Measurements from ENCODE around the gene SYNDIG1. TPM values are rescaled to one million over a fixed set of nuclear protein-coding genes. Genes with fewer than 3 reads are reported as not detected.

Gene SYNDIG1
- total RNA-seq, 1 donor from 2014 or later, result 0.19 TPM

DNA sequence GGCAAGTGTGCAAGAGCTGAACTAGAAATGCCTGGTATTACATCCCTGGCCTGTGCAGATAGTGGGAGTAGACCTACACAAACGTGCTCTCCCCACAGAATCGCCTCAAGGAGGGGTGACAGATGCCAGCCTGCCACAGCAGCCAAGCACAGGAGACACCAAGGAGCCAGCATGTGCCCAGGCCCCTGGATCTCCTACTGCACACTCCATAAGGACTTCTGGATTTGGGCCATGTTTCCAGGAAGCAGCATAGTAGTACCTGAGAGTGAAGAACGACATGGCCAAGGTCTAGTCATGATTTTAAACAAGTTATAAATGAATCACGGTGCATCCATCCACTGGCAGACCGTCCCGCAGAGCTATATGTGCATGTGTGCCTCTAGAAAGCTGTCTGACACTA lies 232.2 kb downstream of the SYNDIG1 start:
- H3K27ac Mint-ChIP-seq, result no peak overlapping the region
- no peaks in the 10 kb centered on the region for H3K9me3 Mint-ChIP-seq (ENCODE audit: low read depth)
- no peak for DNase-seq (ENCODE audit: low spot score, unreplicated experiment)
- H3K4me3 Mint-ChIP-seq (ENCODE audit: low read depth), result no peak overlapping the region
- no peaks in the 10 kb centered on the region for H3K4me1 Mint-ChIP-seq (ENCODE audit: low read depth)
- TF ChIP-seq, protein P1, sequence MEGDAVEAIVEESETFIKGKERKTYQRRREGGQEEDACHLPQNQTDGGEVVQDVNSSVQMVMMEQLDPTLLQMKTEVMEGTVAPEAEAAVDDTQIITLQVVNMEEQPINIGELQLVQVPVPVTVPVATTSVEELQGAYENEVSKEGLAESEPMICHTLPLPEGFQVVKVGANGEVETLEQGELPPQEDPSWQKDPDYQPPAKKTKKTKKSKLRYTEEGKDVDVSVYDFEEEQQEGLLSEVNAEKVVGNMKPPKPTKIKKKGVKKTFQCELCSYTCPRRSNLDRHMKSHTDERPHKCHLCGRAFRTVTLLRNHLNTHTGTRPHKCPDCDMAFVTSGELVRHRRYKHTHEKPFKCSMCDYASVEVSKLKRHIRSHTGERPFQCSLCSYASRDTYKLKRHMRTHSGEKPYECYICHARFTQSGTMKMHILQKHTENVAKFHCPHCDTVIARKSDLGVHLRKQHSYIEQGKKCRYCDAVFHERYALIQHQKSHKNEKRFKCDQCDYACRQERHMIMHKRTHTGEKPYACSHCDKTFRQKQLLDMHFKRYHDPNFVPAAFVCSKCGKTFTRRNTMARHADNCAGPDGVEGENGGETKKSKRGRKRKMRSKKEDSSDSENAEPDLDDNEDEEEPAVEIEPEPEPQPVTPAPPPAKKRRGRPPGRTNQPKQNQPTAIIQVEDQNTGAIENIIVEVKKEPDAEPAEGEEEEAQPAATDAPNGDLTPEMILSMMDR (IDR thresholded peaks at IDR 0.05; ENCODE audit: unreplicated experiment), result no peak
- H3K36me3 Mint-ChIP-seq (ENCODE audit: insufficient read depth), result no peaks in the 10 kb centered on the region
- H3K27me3 Mint-ChIP-seq, result peaks cover 24% of the 10 kb centered on the region

DNA sequence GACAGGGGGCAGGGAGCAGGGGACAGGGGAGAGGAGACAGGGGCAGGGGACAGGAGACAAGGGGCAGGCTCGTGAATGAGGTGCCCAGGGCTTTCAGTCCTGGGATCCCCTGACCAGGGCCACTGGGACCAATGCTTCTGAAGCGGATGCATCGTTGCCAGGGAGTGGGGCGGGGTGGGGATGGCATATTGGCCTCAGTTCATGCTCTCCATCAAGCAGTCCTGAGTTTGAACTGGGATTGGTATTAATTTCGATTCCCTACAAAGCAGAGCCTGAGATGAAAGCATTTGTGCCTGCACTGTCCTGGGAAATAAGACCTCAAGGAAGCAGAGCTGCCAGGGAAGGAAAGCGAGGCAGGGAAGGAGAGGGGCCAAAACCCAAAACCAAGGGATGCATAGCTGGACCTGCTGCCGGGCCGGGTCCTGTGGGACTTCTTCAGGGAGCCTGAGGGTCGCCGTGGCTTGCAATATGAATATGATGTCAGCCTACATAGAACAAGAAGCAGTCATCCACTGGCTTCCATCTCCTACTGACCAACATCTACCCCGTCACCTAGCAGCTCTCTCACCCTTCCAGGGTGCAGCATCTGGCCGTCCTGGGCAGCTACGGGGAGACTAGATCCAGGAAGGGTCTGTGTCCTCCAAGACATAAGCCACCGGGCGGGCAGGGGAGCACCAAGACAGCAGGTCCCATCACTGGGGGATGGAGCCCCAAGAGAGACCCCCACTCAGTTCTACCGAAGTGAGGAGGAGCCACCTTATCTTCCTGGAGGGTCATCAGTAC lies 233.3 kb downstream of the SYNDIG1 start:
- no peak for DNase-seq (ENCODE audit: low spot score, unreplicated experiment)
- Mint-ChIP-seq H3K9me3 (ENCODE audit: low read depth) (no peaks in the 10 kb centered on the region), H3K27me3 (peaks cover 22% of the 10 kb centered on the region), H3K4me3 (ENCODE audit: low read depth) (no peak overlapping the region), H3K4me1 (ENCODE audit: low read depth) (no peaks in the 10 kb centered on the region), H3K36me3 (ENCODE audit: insufficient read depth) (no peaks in the 10 kb centered on the region), H3K27ac (no peak overlapping the region)
- TF ChIP-seq, protein P1 (IDR thresholded peaks at IDR 0.05; ENCODE audit: unreplicated experiment), result no peak

DNA sequence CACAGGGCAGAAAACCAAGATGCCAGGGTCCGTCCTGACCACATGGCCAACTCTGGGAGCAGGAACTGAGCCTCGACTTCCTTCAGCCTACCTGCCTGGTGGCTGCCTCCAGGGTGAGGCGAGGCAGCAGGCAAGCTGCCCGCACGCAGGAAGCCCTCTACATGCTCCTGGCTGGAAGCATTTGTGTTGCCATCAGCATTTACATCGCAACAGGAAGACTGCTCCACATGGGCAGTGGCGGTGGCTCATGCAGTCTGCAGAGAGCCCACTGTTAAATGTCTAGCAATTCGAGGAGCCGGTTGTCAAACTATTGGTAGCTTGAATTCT lies 233.8 kb downstream of the SYNDIG1 start:
- Mint-ChIP-seq H3K9me3 (ENCODE audit: low read depth) (no peaks in the 10 kb centered on the region), H3K27ac (no peak overlapping the region), H3K4me1 (ENCODE audit: low read depth) (no peaks in the 10 kb centered on the region), H3K4me3 (ENCODE audit: low read depth) (no peak overlapping the region), H3K27me3 (peaks cover 19% of the 10 kb centered on the region), H3K36me3 (ENCODE audit: insufficient read depth) (no peaks in the 10 kb centered on the region)
- TF ChIP-seq, protein P1 (IDR thresholded peaks at IDR 0.05; ENCODE audit: unreplicated experiment), result no peak
- DNase-seq (ENCODE audit: low spot score, unreplicated experiment), result no peak

DNA sequence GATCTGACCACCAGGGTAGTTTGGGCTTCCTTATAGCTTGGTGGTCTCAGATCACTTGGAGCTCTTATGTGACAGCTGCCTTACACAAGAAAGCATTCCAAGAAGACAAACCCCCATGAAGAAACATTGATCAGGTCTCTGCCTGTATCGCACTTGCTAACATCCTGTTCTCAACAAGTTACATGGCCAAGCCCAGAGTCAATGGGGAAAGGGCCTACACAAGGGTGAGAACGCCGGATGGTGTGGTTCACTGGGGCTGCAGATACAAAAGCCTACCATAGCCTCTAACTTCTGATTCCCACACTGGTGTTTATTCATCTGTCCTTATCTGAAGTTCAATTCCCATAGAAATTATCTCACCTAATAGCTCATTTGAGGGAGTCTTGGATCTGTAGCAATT lies 235.5 kb downstream of the SYNDIG1 start:
- no peak overlapping the region for H3K27ac Mint-ChIP-seq
- DNase-seq (ENCODE audit: low spot score, unreplicated experiment), result no peak

DNA sequence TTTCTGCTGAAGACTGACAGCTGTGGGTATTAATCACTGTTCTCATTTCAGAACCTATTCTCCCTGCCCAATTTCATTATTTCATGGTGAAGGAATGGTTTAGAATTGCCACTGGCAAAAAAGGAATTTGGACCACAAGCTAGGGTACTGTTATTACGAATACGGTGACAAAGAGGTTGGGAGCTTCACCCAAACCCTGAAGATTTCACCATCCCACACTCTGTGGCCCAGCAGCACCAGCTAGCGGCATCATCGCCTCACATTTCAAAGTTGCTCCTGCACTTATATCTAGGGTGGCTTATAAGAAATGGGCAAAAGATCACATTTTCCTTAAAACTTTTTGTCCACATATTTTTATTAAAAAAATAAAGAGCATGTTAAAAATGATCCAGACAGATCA lies 236.1 kb downstream of the SYNDIG1 start:
- Mint-ChIP-seq H3K4me3 (ENCODE audit: low read depth) (no peak overlapping the region), H3K27me3 (peaks cover 22% of the 10 kb centered on the region), H3K27ac (no peak overlapping the region), H3K36me3 (ENCODE audit: insufficient read depth) (no peaks in the 10 kb centered on the region), H3K4me1 (ENCODE audit: low read depth) (no peaks in the 10 kb centered on the region), H3K9me3 (ENCODE audit: low read depth) (no peaks in the 10 kb centered on the region)
- TF ChIP-seq, protein P1 (IDR thresholded peaks at IDR 0.05; ENCODE audit: unreplicated experiment), result no peak
- DNase-seq (ENCODE audit: low spot score, unreplicated experiment), result no peak

More for the DNA sequence above, 235.5 kb downstream of the SYNDIG1 start:
- TF ChIP-seq, protein P1 (IDR thresholded peaks at IDR 0.05; ENCODE audit: unreplicated experiment), result no peak
- Mint-ChIP-seq H3K9me3 (ENCODE audit: low read depth) (no peaks in the 10 kb centered on the region), H3K36me3 (ENCODE audit: insufficient read depth) (no peaks in the 10 kb centered on the region), H3K4me1 (ENCODE audit: low read depth) (no peaks in the 10 kb centered on the region), H3K4me3 (ENCODE audit: low read depth) (no peak overlapping the region), H3K27me3 (peaks cover 25% of the 10 kb centered on the region)

Measured in progenitor cell of endocrine pancreas (in vitro differentiated cells).